Parathyroid adenoma (tissue), 2 donors: ENCODE measurements around the gene CNGA2.

Source experiments
- H2AFZ ChIP-seq: fragments of 300-600 bp; sonication (generic); one replicate; pipeline ENCODE4 v1.7.0; 2017; ENCODE audit warnings: antibody characterized with exemption, mild to moderate bottlenecking
- H3K27ac ChIP-seq: fragments of 300-600 bp; sonication (generic); one replicate; pipeline ENCODE4 v1.7.0; 2017
- H3K27me3 ChIP-seq: fragments of 300-600 bp; sonication (generic); one replicate; pipeline ENCODE4 v1.7.0; 2017; ENCODE audit warnings: low read length; ENCODE audit not compliant: control insufficient read depth, insufficient read depth
- H3K36me3 ChIP-seq: fragments of 300-600 bp; sonication (generic); one replicate; pipeline ENCODE4 v1.7.0; 2017; ENCODE audit warnings: low read length; ENCODE audit not compliant: control insufficient read depth, insufficient read depth
- H3K4me1 ChIP-seq: fragments of 300-600 bp; sonication (generic); one replicate; pipeline ENCODE4 v1.7.0; 2017; ENCODE audit warnings: control low read depth
- H3K4me2 ChIP-seq: fragments of 300-600 bp; sonication (generic); one replicate; pipeline ENCODE4 v1.7.0; 2017; ENCODE audit warnings: low read length
- H3K4me3 ChIP-seq: fragments of 300-600 bp; sonication (generic); one replicate; pipeline ENCODE4 v1.7.0; 2017; ENCODE audit warnings: low read depth, low read length
- H3K79me2 ChIP-seq: fragments of 300-600 bp; sonication (generic); one replicate; pipeline ENCODE4 v1.7.0; 2017; ENCODE audit warnings: control low read depth
- H3K9ac ChIP-seq: fragments of 300-600 bp; sonication (generic); one replicate; pipeline ENCODE4 v1.7.0; 2017; ENCODE audit warnings: mild to moderate bottlenecking
- H3K9me3 ChIP-seq: fragments of 300-600 bp; sonication (generic); one replicate; pipeline ENCODE4 v1.7.0; 2017; ENCODE audit warnings: low read length; ENCODE audit not compliant: control insufficient read depth
- CTCF ChIP-seq: fragments of 300-600 bp; sonication (generic); IDR thresholded peaks from one replicate; pipeline ENCODE4 v1.7.0; 2017; ENCODE audit warnings: antibody characterized with exemption, mild to moderate bottlenecking
- donor health status: primary hyperparathyroidism.

The CNGA2 gene

GRCh38 chrX:151711154-151711553 is 23.4 kb upstream of the CNGA2 start:
- H3K4me3 ChIP-seq = no peak overlapping the region
- no peak overlapping the region for H3K27ac ChIP-seq
- no peaks in the 10 kb centered on the region for H3K27me3 ChIP-seq
- no peak overlapping the region for H2AFZ ChIP-seq
- no peak overlapping the region for H3K9ac ChIP-seq
- no peaks in the 10 kb centered on the region for H3K9me3 ChIP-seq
- H3K36me3 ChIP-seq = no peaks in the 10 kb centered on the region
- TF ChIP-seq CTCF = no peak
- H3K79me2 ChIP-seq = no peaks in the 10 kb centered on the region
- H3K4me2 ChIP-seq = no peak overlapping the region
- H3K4me1 ChIP-seq = no peaks in the 10 kb centered on the region

- no peak overlapping the region for H2AFZ ChIP-seq
Measured at GRCh38 chrX:151711787-151712186, 22.8 kb upstream of the CNGA2 start.

GRCh38 chrX:151712253-151712652 is 22.3 kb upstream of the CNGA2 start:
- Histone ChIP-seq H2AFZ (no peak overlapping the region), H3K9me3 (no peaks in the 10 kb centered on the region), H3K4me2 (no peak overlapping the region), H3K79me2 (no peaks in the 10 kb centered on the region), H3K36me3 (no peaks in the 10 kb centered on the region), H3K9ac (no peak overlapping the region), H3K4me1 (no peaks in the 10 kb centered on the region), H3K4me3 (no peak overlapping the region), H3K27me3 (no peaks in the 10 kb centered on the region), H3K27ac (no peak overlapping the region)
- no peak for TF ChIP-seq CTCF

More at GRCh38 chrX:151711787-151712186, 22.8 kb upstream of the CNGA2 start:
- Histone ChIP-seq H3K9me3 (no peaks in the 10 kb centered on the region), H3K9ac (no peak overlapping the region), H3K4me2 (no peak overlapping the region), H3K27ac (no peak overlapping the region), H3K79me2 (no peaks in the 10 kb centered on the region), H3K4me3 (no peak overlapping the region), H3K27me3 (no peaks in the 10 kb centered on the region), H3K4me1 (no peaks in the 10 kb centered on the region), H3K36me3 (no peaks in the 10 kb centered on the region)
- no peak for TF ChIP-seq CTCF

- Histone ChIP-seq H2AFZ (no peak overlapping the region), H3K9ac (no peak overlapping the region), H3K9me3 (no peaks in the 10 kb centered on the region), H3K79me2 (no peaks in the 10 kb centered on the region), H3K27ac (no peak overlapping the region), H3K4me2 (no peak overlapping the region), H3K27me3 (no peaks in the 10 kb centered on the region), H3K36me3 (no peaks in the 10 kb centered on the region), H3K4me1 (no peaks in the 10 kb centered on the region), H3K4me3 (no peak overlapping the region)
- TF ChIP-seq CTCF = peak; percentile 36
Measured at GRCh38 chrX:151713849-151714248, 20.7 kb upstream of the CNGA2 start.

- Histone ChIP-seq H3K79me2 (no peaks in the 10 kb centered on the region), H3K9ac (no peak overlapping the region), H3K4me2 (no peak overlapping the region), H3K36me3 (no peaks in the 10 kb centered on the region), H3K27me3 (no peaks in the 10 kb centered on the region), H3K4me1 (no peaks in the 10 kb centered on the region), H2AFZ (no peak overlapping the region), H3K9me3 (no peaks in the 10 kb centered on the region), H3K27ac (no peak overlapping the region), H3K4me3 (no peak overlapping the region)
- no peak for TF ChIP-seq CTCF
Measured at GRCh38 chrX:151714362-151714761, 20.2 kb upstream of the CNGA2 start.
